Psoas muscle (tissue), 8 donors: ENCODE data around the gene CA12. TPM values are rescaled to one million over a fixed set of nuclear protein-coding genes. Genes with fewer than 3 reads are reported as not detected.

Experiments
- ATAC-seq, 4 donors: fragments of 200-7000 bp; cut with Tn5 transposase; one replicate each; pipeline ENCODE4 v1.9.1; 2020; ENCODE audit warnings: moderate library complexity in 3 of 4, mild to moderate bottlenecking in 2 of 4
- DNase-seq, 2 donors: peaks; one replicate each; pipeline ENCODE4 v3.0.0-alpha.2; 2020
- H3K27ac ChIP-seq: fragments of 200-600 bp; one replicate; pipeline ENCODE4 v1.8.0; 2022
- H3K27me3 ChIP-seq, 3 donors: fragments of 200-600 bp in 1 of 3; one replicate each; pipeline versions ENCODE4 v1.6.1 to v1.8.0; 2013 to 2022; ENCODE audit warnings: low read length in 2 of 3, mild to moderate bottlenecking in 2 of 3, moderate library complexity in 1 of 3; ENCODE audit not compliant: insufficient read depth in 3 of 3
- H3K36me3 ChIP-seq, 2 donors: fragments of 200-600 bp in 1 of 2; one replicate each; pipeline versions ENCODE4 v1.6.1 to v1.8.0; 2013 to 2022; ENCODE audit warnings: low read depth in 1 of 2, mild to moderate bottlenecking in 1 of 2, moderate library complexity in 1 of 2; ENCODE audit not compliant: insufficient read depth in 1 of 2
- H3K4me1 ChIP-seq: fragments of 200-600 bp; one replicate; pipeline ENCODE4 v1.8.0; 2022
- H3K4me3 ChIP-seq: fragments of 200-600 bp; one replicate; pipeline ENCODE4 v1.8.0; 2022; ENCODE audit warnings: mild to moderate bottlenecking
- H3K9me3 ChIP-seq: fragments of 200-600 bp; one replicate; pipeline ENCODE4 v1.8.0; 2022
- WGBS, 3 donors: extraction: QIAGEN DNeasy Blood & Tissue Kit; methylation state at CpG; one replicate each; pipeline versions ENCODE4 v1.1.6 to v1.1.7; 2013; 5-methylcytosine and 5-hydroxymethylcytosine counted together
- intact Hi-C, 2 donors: fragments of 100-400 bp; cut with DNase I; formaldehyde crosslinking; loops; one replicate each; pipeline versions ENCODE4 v1.11.0 to v1.14.2; 2022
- polyA plus RNA-seq, 3 donors: library from polyadenylated mRNA; stranded (reverse); fragments of 200-250 nt; gene quantifications; one replicate each; pipeline ENCODE4 v1.2.3, GENCODE V29; 2013
- total RNA-seq, 4 donors: library from RNA; stranded (reverse); fragmentation: NEBNext Ultra II Directional in 2 of 4; extraction: Animal tissue kit (Norgen Biotek cat#: 25700) in 2 of 4; gene quantifications; one replicate each; pipeline versions ENCODE4 v1.2.1 to v1.2.4, GENCODE V29; 2021 to 2023
- TF ChIP-seq, protein P1 (sequence below): fragments of 200-600 bp; IDR thresholded peaks from one replicate; pipeline ENCODE4 v1.8.0; 2022; ENCODE audit warnings: antibody characterized with exemption
- donor health status: healthy with polysubstance abuse.
- donor health status: DM: no; HTN: no; CAD: no; lungs with moderate emphysema.
- donor health status: Bipolar disorder and iron deficiency.
- donor health status: healthy.
- donor health status: DM: yes; HTN: yes; CAD: no.
- donor health status: DM: no; HTN: no; CAD: no.
- donor health status: DM: no; HTN: no; CAD: no.
- donor health status: DM: yes; HTN: yes; CAD: no.

The CA12 gene
- total and polyA plus RNA-seq, 7 donors, result 0.01 to 0.25 (median 0.16) TPM

DNA sequence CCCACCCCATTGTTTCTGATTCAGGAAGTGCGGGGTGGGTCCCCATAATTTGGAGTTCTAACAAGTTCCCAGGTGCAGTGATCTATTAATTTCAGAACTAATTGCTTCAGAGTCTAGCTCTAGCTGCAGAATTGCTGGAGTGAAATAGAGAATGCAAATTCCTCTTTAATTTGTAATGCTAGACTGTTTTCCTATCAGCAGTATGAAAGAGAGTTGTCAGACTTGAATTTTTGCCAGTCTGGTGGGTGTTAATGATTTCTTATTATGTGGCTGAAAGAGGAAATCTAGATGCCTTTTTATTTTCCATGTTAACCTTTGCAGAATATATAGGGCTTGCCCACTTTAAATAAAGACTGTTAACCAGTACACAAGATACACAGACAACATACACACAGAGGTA, 80.6 kb downstream of the CA12 start:
- intact Hi-C loops, result no loop called here
- DNase-seq (no peak), ATAC-seq (no peak)
- Histone ChIP-seq H3K4me1 (no peaks in the 10 kb centered on the region), H3K4me3 (no peak overlapping the region), H3K27me3 (no peaks in the 10 kb centered on the region), H3K36me3 (peaks cover 0 to 51% of the 10 kb centered on the region in 2 donors), H3K27ac (no peak overlapping the region), H3K9me3 (no peaks in the 10 kb centered on the region)
- TF ChIP-seq, protein P1, sequence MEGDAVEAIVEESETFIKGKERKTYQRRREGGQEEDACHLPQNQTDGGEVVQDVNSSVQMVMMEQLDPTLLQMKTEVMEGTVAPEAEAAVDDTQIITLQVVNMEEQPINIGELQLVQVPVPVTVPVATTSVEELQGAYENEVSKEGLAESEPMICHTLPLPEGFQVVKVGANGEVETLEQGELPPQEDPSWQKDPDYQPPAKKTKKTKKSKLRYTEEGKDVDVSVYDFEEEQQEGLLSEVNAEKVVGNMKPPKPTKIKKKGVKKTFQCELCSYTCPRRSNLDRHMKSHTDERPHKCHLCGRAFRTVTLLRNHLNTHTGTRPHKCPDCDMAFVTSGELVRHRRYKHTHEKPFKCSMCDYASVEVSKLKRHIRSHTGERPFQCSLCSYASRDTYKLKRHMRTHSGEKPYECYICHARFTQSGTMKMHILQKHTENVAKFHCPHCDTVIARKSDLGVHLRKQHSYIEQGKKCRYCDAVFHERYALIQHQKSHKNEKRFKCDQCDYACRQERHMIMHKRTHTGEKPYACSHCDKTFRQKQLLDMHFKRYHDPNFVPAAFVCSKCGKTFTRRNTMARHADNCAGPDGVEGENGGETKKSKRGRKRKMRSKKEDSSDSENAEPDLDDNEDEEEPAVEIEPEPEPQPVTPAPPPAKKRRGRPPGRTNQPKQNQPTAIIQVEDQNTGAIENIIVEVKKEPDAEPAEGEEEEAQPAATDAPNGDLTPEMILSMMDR, result no peak
- 86 to 94% (median 88%) methylated on average over 1 of the region's 1 CpG for WGBS, 3 donors

DNA sequence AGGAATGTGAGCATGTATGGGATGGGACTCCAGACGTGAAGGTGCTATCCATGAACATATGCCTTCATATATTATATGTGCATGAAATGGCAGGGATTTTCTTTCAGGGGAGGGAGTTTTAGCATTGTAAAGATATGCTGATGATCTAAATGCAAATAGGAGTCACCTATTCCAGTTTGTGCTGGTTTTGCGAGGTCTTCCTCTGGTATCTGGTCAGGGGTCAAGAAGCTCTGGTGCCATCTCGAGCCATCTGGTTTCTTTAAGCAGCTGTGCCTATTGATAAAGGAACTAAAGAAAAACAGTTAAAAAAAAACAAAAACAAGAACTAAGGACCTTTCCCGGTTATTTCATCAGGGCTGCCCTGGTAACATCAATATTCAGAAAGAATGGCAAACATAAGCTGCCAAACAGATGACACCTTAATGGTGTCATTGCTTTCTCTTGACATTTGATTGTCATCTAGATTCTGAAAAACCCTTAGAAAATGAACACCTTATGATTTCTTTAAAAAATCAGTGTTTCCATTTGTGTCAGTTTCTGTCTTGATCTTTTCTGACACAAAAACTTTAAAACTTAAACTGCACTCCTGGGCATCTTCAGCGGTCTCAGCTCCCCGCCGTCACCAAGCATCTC, 81.6 kb downstream of the CA12 start:
- WGBS, 3 donors, result 88 to 89% (median 89%) methylated on average over 7 of the region's 7 CpGs
- no peak for DNase-seq

DNA sequence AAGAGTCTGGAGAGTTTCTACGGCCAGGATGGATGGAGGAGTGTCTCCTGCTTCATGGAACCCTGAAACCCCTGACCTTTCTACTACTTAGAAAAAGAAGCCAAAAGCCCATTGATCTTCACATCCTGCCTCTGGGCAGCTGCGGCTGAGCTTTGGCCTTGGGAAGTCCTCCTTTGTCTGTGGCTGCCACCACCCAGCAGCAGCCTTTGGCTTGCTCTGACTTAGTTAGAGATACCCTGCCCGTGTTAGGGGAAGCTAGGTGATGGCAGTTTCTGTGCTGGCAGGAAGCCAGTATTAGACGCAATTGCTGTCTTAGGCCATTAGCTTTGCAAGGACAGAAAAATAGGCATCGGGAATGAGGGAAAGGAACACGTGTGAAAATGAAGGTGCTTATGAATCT, 85.5 kb downstream of the CA12 start:
- TF ChIP-seq, protein P1, result no peak

More for the DNA sequence above, 81.6 kb downstream of the CA12 start:
- no peak for ATAC-seq
- Histone ChIP-seq H3K4me1 (no peaks in the 10 kb centered on the region), H3K27ac (no peak overlapping the region), H3K36me3 (peaks cover 0 to 40% of the 10 kb centered on the region in 2 donors), H3K9me3 (no peaks in the 10 kb centered on the region), H3K4me3 (no peak overlapping the region), H3K27me3 (no peaks in the 10 kb centered on the region)
- intact Hi-C loops, result no loop called here
- TF ChIP-seq, protein P1, result no peak

DNA sequence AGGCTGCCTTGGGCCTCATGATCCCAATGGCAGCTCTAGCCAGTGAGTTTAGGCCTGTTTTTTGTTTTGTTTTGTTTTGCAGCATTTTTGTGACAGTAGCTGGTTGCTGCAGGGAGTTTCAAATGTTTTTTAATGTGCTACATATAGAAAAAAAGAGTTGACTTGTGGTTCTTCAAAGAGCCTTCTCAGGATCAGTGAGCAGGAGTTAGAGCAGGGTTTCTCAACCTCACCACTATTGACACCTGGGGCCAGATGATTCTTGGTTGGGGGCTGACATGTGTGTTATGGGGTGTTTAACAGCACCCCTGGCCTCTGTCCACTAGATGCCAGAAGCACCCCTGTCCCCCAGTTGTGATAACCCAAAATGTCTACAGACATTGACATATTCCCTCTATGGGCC, 86.3 kb downstream of the CA12 start:
- H3K4me3 ChIP-seq, result no peak overlapping the region
- H3K27ac ChIP-seq, result no peak overlapping the region
- TF ChIP-seq, protein P1, result no peak
- peaks cover 7% of the 10 kb centered on the region for H3K4me1 ChIP-seq
- peaks cover 0 to 25% of the 10 kb centered on the region in 2 donors for H3K36me3 ChIP-seq
- ATAC-seq, result no peak
- no peaks in the 10 kb centered on the region for H3K9me3 ChIP-seq
- intact Hi-C loops, result no loop called here
- no peaks in the 10 kb centered on the region for H3K27me3 ChIP-seq
- DNase-seq, result no peak

More for the DNA sequence above, 85.5 kb downstream of the CA12 start:
- no peak for DNase-seq
- Histone ChIP-seq H3K36me3 (peaks cover 0 to 28% of the 10 kb centered on the region in 2 donors), H3K4me1 (peaks cover 6% of the 10 kb centered on the region), H3K9me3 (no peaks in the 10 kb centered on the region), H3K4me3 (no peak overlapping the region), H3K27me3 (no peaks in the 10 kb centered on the region), H3K27ac (no peak overlapping the region)
- WGBS, 3 donors, result 67 to 72% (median 67%) methylated on average over 6 of the region's 6 CpGs
- intact Hi-C loops, result no loop called here
- ATAC-seq, result no peak

DNA sequence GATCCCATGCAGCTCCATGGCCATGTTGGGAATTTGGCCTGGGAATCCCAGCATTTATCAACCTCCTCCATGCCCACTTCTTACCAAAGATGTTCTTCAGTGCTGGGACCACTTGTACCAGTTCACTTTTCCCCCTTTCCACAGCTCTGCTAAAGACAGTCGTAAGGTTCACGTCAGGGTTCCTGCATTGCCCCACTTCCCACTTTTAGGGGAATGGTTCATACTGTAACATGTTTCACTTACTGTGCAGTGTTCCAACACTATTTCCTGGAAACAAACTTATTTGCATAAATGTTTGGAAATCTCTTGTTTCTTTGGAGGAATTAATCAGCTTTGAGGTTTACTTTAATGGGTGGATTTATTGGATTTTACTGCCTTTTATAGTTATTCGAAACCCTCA, 87.3 kb downstream of the CA12 start:
- ATAC-seq (no peak), DNase-seq (no peak)
- H3K4me3 ChIP-seq, result no peak overlapping the region
- TF ChIP-seq, protein P1, result no peak
- whole genome bisulfite sequencing, 3 donors, result 92 to 94% (median 94%) methylated on average over 3 of the region's 3 CpGs
- H3K27ac ChIP-seq, result no peak overlapping the region
- no peaks in the 10 kb centered on the region for H3K9me3 ChIP-seq
- intact Hi-C loops, result no loop called here
- peaks cover 7% of the 10 kb centered on the region for H3K4me1 ChIP-seq
- H3K36me3 ChIP-seq, result peaks cover 0 to 28% of the 10 kb centered on the region in 2 donors
- no peaks in the 10 kb centered on the region for H3K27me3 ChIP-seq
